HG03280 (cell line): ENCODE data around the gene DRC3.
"Not testable (repeated sequence)": the region's sequence is repeated elsewhere in the genome, so short reads cannot be mapped to it uniquely, and the experiment has no call there.

Experiments
- ATAC-seq: cut with Tn5 transposase; IDR thresholded peaks from one replicate; pipeline ENCODE4 v1.9.1; 2021; ENCODE audit warnings: mild to moderate bottlenecking, moderate library complexity; ENCODE audit not compliant: unreplicated experiment

DRC3 gene, protein sequence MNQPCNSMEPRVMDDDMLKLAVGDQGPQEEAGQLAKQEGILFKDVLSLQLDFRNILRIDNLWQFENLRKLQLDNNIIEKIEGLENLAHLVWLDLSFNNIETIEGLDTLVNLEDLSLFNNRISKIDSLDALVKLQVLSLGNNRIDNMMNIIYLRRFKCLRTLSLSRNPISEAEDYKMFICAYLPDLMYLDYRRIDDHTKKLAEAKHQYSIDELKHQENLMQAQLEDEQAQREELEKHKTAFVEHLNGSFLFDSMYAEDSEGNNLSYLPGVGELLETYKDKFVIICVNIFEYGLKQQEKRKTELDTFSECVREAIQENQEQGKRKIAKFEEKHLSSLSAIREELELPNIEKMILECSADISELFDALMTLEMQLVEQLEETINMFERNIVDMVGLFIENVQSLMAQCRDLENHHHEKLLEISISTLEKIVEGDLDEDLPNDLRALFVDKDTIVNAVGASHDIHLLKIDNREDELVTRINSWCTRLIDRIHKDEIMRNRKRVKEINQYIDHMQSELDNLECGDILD

DNA sequence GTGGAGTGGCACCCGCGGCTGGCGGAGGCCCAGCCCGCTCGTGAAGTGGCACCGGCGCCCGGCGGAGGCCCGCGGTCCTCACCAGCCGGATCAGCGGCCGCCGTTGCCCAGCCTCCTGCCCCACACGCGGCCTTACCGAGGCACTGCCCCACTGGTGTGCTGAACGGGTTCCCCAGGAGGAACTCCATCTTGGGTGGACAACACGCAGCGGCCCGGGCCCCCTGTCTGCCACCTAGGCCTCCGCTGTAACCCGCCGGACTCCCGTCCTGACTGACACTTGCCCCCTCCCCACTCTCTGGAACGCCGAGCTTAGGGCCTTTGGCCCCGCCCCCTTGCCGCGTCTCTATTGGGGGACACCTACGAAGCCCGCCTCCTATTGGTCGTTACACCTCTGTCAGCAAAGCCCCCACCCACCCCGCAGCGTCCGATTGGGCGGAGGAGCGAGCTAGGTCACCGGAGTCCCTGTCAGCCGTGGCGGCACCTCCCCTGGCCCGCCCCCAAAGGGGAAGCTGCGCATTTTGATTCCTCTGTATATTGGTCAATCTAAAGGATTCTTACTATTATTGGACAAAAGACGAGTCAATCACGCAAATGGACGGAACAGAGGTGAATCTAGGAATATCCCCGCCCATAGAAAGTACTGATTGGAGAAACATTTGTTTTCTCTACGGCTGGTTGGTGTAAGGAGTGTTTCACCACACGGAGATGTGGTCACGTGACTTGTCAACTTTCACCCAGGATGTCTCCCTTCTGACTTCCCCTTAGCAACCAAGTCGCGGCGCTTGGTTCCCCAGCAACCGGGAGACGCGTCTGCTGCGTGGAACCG is at the start of gene DRC3, which contains the start of gene TOM1L2:
Gene DRC3, plus strand, starts transcription at position 737 of the 826 bp plus-strand sequence. CDS start 4,737 bp downstream, outside the sequence.
Gene TOM1L2, minus strand, starts transcription at position 275 of the 826 bp plus-strand sequence. Its CDS starts 87 bp downstream, at position 188.
- peak; percentile 92 for ATAC-seq

DNA sequence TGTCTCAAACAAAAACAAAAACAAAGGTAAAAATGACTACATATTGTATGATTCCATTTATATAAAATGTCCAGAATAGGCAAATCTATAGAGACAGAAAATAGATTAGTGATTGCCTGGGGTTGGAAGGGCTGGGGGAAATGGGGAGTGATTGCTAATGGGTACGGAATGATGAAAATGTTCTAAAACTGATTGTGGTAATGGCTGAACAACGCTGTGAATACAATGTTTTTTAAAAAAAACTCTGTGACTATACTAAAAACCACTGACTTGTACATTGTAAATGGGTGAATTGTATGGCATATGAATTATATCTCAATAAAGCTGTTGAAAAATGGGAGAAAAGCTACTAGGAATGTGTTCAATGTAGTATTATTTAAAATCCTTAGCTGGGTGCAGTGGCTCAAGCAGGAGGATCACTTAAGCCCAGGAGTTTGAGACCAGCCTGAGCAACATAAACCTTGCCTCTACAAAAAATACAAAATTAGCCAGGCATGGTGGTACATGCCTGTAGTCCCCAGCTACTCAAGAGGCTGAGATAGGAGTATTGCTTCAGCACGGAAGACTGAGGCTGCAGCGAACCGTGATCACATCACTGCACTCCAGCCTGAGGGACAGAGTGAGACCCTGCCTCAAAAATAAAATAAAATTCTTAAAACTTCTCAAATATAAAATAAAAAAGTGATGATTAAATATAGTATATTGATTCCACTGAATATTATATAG is 48.4 kb upstream of the DRC3 start:
- no peak for ATAC-seq

DNA sequence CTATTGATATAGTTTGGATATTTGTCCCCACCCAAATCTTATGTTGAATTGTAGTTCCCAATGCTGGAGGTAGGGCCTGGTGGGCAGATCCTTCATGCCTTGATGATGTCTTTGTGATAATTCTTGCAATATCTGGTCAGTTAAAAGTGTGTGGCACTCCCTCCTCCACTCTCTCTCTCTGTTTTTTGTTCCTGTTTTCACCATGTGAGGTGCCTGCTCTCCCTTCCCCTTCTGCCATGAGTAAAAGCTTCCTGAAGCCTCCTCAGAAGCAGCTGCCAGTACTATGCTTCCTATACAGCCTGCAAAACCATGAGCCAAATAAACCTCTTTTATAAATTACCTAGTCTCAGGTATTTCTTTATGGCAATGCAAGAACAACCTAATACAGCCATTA is 47.8 kb upstream of the DRC3 start:
- no peak for ATAC-seq

DNA sequence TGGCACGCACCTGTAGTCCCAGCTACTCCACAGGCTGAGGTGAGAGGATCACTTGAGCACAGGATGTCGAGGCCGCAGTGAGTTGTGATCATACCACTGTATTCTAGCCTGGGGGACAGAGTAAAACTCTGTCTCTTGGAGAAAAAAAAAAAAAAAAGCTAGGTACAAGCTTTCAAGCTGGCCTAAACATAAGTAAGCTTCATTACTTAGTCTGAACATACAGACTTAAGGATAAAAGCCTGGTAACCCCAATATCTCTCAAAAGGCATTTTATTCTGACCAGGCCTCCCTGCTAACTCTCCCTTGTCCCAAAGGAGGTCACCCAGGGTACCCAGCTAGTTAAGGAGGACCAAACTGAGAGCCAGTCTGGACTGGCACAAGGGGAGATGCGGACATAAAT is 46.6 kb upstream of the DRC3 start:
- no peak for ATAC-seq

DNA sequence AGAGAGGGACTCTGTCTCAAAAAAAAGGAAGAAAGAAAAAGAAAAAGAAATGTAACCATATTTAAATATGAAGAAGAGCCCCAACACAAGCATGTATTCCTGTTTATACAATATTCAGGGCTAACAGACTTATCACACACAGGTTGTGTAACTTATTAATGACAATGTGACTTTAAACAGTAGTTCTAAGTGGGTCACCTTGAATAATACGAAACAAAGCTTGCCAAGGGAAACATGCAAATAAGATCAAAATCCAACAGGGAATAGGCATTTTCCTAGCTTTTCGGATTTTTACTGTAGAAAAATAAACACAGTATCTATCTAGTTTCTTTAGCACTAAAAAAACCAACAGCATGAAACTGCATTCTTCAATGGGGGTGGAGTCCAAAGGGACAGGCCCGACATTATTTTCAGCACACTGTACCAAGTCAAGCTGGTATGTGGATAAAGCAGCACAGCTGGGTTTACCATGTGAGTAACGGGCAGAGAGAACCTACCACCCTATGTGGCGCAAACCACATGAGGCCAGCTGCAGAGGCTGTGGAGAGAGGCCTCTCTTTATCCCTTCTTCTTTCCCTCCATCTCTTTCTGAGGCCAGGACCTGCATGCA is 45.7 kb upstream of the DRC3 start:
- ATAC-seq, result no peak

DNA sequence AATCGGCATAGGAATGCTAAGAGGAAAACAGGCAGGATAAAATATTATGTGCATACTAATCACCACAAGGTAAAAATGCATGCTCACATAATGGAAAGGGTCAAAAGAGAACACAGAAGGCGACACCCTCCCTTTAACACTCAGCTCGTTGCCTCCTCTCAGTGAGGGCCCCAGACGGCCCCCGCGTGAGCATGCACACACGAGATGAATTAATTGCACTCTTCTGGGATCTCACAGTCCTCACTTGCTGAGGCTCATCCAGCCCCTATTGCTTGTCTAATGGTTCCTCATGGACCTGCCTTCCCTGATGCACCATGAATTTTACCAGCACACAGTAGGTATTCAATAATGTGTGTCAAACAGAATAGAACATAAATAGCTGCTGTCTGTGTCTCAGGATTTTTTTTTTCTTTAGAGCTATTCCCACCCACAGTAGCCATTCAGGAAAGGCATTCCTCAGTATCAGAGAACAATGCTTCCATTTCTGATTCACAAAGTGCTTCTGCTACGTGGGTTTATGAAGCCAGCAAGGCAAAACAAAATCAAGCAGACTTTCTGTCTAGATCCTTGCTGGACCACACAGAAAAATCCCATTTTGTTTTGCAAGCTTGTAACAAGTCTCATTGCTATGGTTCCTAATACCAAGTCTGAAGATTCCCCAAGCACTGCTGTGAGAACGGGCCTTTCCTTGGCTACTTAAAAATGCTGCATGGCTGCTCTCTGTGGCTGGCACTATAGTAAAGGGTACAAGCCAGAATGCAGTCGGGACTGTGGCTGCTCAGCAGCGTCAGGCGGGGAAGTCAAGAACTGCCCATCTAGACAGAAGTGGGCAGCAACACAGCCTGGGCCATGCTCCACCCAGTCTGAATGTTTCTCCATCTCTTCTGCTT is 44.0 kb upstream of the DRC3 start:
- ATAC-seq, result no peak

DNA sequence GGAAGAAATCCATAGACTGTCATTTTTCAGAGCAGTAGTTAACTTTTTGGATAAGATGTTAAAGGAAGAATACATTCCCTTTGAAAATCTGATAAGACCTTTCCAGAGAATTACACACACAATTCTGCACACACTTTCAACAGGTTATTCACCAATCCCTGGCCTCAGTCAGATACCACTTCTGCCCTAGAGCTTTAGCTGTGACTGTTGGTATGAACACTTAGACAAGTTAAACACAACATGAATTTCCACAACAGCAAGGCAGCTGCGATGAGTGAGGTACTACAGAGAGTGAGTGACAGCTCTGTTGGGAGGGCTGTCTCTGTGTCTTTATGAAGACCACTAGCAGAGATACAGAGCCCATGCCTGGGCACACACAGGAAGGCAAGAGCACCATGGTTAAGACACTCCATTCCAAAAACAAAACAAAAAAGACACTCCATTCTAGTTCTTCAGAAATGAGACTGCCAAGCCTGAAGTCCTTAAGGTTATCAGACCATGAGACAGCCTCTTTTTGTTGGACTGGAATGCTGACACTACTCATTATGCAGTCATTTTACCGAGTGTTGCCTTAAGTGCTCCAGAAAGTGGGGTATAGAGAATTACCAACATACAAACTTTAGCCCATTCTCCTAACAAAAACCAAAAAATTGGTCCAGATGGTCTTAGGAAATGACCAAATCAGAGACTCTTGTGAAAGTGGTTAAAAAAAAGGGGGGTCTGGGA is 42.8 kb upstream of the DRC3 start:
- ATAC-seq, result no peak

DNA sequence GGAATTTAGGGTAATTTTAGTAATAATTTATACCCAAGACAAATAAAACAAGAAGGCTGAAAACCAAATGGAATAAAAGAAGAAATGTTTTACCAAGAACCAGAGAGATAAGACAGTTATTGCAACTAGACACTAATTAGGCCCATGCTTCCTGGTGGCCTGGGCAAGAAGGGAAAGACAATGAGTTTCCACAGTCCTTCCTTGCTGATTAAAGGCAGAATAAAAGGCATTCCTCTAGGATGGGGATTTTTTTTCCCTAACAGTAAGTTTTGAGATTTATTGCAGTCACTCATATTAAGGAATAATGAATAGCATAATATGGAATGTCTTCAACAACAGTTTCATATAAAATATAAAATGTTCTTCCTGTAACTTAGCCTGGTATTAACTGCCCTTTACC is 42.0 kb upstream of the DRC3 start:
- no peak for ATAC-seq

DNA sequence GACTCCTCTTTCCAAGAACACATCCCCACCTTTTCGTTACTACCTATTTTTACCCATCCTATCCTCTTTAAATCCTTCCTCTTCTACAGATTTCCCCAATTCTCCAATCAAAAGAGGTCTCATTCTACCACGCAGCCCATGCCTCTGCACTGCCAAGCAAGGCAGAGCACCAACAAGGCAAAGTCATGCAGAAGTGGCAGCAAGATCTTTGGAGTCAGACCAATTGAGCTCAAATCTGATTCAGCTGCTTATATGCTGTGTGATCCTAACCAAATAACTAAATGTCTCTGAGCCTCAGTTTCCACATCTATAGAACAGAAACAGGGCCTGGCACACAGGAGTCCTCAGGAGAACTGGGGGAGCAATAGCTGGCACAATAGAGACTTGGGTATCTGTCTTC is 41.5 kb upstream of the DRC3 start:
- ATAC-seq, result no peak

DNA sequence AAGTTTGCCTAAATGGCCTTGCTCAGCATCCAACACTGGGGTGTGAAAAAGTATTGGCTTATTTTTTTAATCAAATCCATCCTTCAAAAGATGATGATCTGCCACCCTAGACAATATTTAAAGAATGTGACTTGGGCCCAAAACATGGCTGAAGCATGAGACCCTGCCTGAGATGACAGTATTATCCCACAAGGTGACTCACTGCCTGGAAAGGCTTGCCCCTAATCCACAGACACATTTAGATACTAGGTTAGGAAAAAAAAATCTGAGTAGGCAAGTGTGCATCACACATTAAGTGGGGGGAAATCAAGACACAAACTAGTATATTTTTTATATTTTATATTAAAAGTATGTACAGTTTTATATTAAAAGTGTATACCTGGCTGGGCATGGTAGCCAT is 38.9 kb upstream of the DRC3 start:
- no peak for ATAC-seq

DNA sequence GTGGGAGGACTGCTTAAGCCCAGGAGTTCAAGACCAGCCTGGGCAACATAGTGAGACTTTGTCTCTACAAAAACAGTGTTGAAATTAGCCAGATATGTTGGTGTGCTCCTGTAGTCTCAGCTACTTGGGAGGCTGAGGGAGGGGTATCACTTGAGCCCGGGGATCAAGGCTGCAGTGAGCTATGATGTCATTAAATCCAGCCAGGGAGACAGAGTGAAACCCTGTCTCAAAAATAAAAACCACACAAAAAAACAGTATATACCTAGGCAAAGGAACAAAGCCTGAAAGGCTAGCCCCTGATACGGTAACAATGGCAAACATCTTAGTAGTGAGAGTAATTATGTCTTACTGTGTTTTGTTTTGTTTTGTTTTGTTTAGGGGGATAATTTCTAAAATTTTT is 38.4 kb upstream of the DRC3 start:
- ATAC-seq, result no peak

DNA sequence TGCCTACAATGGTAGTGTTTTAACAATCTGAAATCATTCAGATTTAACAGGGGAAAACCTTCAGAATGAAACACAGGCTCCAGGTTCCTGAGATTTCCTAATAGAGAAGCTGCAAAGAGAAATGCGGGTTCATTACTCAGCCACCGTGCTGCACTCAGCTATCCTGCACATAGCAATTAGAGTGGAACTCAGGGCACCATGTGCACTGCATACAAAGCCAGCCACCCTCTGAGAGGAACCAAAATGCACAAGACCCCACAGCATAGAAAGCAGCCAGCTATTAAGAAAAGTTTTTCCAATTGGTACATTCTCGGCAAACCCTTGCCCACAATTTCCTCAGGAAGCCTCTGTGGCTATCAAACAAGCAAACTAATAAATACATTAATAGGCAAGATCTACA is 37.9 kb upstream of the DRC3 start:
- ATAC-seq, result no peak

DNA sequence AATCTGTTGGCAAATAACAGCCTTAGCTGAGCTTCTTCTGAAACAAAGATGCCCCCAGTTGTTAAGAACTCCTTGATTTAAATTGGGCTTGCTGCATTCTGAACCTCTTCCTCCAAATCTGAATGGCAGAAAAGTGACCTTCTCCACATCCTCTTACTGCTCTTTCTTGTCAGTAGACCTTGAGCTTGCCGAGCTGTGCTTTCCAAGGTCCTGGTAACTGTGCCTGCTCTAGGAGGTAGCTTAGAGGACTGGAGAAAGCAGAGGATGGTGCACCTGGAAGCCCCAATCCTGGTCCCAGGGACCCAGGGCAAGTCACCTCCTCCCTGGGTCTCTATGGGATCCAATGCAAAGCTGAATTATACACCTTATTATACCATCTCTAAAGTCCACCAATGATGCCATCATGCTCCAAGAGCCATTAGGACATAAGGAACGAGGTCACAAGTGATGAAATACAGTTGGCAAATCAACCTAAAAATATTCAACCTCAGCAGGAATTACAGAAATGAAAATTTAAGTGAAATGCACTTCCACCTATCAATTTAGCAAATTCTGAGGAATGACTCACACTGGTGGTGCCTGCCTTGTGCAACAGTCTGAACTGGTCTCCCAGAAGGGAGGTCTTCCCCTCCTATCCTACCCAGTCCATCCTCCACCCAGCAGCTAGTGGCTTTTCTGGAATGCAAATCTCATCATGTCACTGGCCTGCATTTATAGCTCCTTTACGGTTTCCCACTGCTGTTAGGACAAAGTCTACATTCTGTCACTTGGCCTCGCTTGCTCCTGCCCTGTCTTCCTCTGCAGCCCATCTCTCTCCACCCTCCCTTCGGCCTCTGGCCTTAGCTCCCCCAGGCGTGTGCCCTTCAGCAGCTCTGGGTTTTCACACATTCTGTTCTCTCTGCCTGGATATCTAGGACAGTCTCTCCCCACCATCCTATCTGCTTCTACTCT is 37.1 kb upstream of the DRC3 start:
- ATAC-seq, result no peak

DNA sequence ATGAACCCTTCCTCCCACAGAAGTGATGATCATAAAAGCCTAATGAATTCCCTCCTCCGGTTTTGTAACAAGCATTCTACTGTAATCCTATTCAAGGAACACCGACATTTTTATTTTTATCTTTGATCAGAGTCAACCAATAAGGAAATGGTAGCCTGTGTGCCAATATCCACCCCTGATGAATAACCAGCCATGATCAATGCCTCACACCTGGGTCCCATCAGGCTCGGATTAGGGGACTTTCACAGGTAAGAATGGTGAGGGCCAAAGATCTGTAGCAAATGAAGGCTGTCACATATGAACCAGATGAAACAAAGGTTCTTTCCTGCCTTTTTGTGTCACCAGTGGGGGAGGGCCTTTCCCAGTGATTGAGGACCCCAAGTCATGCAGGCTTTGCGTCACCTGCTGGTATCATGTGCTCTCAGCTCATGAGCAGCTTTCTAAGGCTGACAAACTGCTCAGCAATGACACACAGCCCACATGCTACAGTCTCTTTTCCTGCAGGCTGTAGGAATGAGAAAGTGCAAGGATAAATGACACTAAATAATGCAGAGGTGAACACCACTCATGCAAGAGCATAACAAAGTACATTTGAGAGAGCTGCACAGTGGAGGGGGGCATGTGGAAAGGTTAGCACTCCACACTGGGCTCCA is 35.3 kb upstream of the DRC3 start:
- ATAC-seq, result no peak

DNA sequence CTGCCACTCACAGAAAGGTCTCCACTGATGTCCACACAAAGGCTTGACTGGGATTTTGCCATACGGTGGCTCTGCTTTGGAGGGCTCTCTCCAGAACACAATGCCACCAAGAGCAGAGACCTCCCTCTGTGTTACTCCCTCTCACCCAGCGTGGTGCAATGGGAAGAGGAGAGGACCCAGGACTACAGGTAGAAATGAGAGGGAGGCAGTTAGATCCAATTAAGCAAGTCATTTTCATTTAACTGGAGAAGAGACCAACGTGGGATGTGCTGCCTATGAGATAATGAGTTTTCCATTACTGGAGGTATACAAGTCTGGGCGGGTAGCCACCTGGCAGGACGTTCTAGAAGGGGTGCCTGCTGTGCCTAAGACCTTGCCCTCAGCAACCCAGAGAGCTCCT is 34.7 kb upstream of the DRC3 start:
- no peak for ATAC-seq

DNA sequence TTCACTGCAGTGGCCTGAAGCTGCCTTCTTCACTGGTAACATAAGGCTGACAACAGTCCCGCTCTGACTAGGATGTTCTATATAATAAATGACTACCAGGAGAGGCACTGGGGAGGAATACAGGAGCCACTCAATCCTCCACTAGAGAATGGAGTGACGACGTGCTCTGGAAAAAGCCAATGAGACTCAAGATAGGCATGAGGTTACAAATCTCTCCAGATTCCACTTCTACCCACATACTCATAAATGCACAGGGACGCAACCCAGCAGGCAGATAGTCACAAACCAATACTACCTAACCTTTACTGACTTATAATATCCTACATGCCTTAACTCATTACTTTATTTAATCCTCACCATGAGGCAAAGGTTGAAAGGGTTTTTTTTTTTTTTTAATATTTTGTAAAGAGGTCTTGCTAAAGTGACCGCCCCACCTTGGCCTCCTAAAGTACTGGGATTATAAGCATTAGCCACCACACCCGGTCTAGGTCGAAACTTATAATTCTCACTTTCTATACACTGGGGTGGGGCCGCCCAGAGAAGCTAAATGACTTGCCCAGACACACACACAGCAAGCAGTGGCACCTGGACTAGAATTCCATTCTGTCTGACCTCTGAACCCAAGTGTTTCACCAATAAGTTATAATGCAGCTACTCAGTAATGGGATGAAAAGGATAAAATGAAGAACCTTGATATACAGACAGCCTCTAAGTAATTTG is 34.1 kb upstream of the DRC3 start:
- peak; percentile 76 for ATAC-seq

DNA sequence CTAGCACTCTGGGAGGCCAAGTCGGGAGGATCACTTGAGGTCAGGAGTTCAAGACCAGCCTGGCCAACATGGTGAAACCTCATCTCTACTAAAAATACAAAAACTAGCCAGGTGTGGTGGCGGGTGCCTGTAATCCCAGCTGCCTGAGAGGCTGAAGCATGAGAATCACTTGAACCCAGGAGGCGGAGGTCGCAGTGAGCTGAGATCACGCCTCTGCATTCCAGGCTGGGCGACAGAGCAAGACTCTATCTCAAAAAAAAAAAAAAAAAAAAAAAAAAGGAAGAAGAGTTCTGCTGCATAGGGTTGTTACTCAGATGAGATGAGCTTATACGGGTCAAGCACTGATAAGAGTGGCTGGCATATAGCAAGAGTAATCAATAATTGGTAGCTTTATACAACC is 32.7 kb upstream of the DRC3 start:
- ATAC-seq, result not testable (repeated sequence)
